DND-41 (cell line): ENCODE measurements around the gene GPRASP3.

ENCODE experiments used
- EZH2 ChIP-seq: IDR thresholded peaks from 3 replicates; pipeline ENCODE4 v1.6.1; 2012; ENCODE audit warnings: borderline replicate concordance, low read depth, mild to moderate bottlenecking, moderate library complexity, low read length, inconsistent platforms; ENCODE audit not compliant: severe bottlenecking
- TF ChIP-seq, protein P1 (sequence below): IDR thresholded peaks from 2 replicates; pipeline ENCODE4 v1.5.1; 2012; ENCODE audit warnings: borderline replicate concordance, low read length, moderate library complexity, mild to moderate bottlenecking; ENCODE audit not compliant: poor library complexity, severe bottlenecking; ENCODE audit errors: extremely low read depth

DNA sequence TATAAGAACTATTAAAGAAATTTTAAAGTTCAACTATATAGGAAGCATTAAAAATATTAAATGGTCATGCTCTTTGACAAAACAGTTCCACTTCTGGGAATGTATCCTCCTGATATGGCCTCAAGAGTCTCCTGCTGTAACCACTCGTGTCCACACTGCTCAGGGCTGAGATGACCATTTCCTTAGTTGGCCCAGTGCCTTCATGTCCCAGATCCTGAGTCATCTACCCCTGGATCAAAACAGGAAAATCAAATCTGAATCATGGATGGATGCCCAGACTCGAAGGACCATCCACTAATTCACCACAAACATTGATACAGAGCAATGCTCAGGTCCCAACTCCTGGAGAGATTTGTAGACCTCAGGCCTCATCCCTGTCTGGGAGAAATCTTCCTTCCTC lies 44.7 kb downstream of the GPRASP3 start:
- TF ChIP-seq, protein P1, sequence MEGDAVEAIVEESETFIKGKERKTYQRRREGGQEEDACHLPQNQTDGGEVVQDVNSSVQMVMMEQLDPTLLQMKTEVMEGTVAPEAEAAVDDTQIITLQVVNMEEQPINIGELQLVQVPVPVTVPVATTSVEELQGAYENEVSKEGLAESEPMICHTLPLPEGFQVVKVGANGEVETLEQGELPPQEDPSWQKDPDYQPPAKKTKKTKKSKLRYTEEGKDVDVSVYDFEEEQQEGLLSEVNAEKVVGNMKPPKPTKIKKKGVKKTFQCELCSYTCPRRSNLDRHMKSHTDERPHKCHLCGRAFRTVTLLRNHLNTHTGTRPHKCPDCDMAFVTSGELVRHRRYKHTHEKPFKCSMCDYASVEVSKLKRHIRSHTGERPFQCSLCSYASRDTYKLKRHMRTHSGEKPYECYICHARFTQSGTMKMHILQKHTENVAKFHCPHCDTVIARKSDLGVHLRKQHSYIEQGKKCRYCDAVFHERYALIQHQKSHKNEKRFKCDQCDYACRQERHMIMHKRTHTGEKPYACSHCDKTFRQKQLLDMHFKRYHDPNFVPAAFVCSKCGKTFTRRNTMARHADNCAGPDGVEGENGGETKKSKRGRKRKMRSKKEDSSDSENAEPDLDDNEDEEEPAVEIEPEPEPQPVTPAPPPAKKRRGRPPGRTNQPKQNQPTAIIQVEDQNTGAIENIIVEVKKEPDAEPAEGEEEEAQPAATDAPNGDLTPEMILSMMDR: no peak
- TF ChIP-seq EZH2: no peak
